NOMO-1 treated with dmso at 0.1 percent for 144 hours (cell line): ENCODE measurements around the gene TMCO2.
"Not testable (repeated sequence)": the region's sequence is repeated elsewhere in the genome, so short reads cannot be mapped to it uniquely, and the experiment has no call there.

Experiments
- DNase-seq: peaks from one replicate; lab custom pipeline; 2025; ENCODE audit not compliant: unreplicated experiment; lab: John Stamatoyannopoulos, UW

The TMCO2 gene

DNA sequence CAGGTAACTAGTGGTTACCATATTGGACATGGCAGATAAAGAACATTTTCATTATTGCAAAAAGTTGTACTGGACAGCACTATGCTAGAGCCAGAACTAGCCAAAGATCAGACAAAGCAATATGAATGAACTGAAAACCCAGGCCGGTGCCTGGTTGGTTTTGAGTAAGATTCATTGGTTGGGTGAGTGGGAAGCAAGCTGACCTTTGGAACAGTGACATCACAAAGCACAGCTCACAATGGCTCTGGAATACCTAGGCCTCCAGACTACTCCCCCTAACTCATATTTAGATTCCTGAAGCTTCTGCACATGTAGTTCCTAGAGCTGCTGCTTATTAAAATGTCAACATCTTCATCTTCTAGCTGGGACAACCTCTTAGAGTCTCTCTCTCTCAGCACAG is at the start of gene TMCO2:
Gene TMCO2, plus strand, starts transcription at position 283 of the 400 bp plus-strand sequence. Its CDS starts 57 bp downstream, at position 340.
- DNase-seq = no peak

GRCh38 chr1:40199126-40199525 is 48.6 kb upstream of the TMCO2 start:
- no peak for DNase-seq

- no peak for DNase-seq
These were observed 42.9 kb upstream of the TMCO2 start for GRCh38 chr1:40204856-40205255.

DNA sequence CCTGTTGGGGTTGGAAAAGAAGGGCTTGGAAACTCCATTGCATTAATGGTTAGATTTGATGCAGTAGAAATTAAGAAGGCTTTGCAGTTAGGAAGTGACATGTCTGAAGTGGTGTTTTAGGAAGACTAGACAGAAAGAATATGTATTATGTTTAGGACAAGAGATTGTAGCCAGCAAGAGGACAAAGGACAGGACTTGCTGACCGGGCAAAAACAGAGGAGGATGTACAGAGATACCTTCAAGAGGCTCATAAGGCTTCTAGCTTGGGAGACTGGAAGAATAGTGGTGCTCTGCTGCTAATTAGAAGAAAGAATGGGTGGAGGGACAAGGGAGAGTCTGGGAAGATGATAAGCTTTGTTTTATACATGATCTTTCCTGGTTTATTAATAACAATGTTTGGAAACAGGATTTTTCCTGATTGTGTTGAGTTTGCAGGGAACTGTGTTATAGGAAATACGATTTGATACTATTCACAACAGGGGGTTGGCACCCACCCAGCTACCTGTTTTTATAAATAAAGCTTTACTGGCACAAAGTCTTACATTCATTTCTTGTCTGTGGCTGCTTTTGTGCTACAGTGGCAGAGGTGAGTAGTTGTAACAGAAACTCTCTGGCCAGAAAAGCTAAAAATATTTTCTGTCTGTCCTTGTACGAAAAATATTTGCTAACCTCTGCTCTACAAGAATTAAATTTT is 37.1 kb upstream of the TMCO2 start:
- DNase-seq = no peak

GRCh38 chr1:40218333-40218732 is 29.4 kb upstream of the TMCO2 start:
- no peak for DNase-seq

- not testable (repeated sequence) for DNase-seq
These were observed 26.2 kb upstream of the TMCO2 start for GRCh38 chr1:40221471-40221905.

DNA sequence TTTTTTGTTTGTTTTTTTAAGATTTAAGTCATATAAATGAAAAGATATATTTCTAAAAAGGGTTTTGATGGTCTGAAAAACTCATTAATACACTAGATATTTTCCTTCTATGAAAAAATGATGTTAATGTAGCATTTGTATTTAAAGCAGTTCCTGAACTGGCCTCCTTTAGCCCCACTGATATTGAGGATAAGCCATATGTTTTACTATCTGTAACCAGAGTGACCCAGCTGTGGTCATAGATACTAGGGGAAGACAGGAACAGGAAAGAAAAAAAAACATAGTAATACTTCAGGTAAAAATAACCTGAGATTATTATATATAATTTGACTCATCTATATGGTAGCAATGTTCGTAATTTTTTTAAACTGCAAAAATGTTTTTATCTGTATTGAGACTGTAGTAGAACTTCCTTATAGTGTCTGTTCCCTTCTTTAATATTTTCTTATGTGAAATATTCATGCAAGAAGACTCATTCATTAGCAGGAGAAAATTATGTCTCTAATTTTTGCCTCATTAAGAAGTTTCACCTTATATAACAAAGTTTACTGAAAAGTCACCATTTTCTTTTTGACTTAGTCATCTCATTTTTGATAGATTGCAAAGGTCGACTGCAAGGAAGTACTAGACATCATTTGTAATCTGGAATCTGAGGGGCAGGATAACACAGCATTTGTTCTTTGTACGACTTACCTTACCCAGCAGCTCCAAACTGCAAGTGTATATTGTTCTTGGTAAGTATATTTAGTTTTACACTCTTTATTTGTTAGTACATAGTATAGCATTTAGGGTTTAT is 25.6 kb upstream of the TMCO2 start:
- DNase-seq = no peak

- DNase-seq = no peak
These were observed 23.7 kb upstream of the TMCO2 start for GRCh38 chr1:40224040-40224439.

- no peak for DNase-seq
These were observed 21.5 kb upstream of the TMCO2 start for GRCh38 chr1:40226192-40226591.

DNA sequence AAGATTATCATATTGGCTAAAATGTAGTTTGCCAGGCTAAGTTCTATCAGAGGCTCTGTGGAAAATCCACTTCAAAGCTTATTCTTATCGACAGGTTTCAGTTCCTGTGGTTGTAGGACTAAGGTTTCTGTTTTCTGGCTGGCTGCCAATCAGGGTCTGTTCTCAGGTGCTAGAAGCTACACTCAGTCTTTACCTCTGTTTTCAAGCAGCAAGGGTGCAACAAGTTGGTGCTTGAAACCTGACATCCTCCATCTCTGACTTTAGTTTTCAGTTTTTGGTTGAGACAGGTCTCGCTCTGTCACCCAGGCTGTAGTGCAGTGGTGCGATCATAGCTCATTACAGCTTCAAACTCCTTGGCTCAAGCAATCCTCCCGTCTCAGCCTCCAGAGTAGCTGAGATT is 15.3 kb upstream of the TMCO2 start:
- DNase-seq = no peak

DNA sequence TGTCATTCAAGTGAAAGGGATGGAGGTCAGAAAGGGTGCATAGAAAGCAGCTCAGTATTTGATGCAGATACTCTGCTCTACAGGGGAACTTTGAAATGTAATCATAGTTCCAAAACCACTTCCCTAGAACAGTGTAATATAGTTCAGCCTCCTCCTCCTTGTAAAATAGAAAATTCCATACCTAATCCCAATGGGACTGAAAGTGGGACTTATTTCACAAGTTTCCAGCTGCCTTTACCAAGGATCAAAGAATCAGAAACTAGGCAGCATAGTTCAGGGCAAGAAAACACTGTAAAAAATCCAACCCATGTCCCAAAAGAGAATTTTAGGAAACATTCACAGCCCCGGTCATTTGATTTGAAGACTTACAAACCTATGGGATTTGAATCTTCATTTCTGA is 8.1 kb upstream of the TMCO2 start:
- DNase-seq = no peak

DNA sequence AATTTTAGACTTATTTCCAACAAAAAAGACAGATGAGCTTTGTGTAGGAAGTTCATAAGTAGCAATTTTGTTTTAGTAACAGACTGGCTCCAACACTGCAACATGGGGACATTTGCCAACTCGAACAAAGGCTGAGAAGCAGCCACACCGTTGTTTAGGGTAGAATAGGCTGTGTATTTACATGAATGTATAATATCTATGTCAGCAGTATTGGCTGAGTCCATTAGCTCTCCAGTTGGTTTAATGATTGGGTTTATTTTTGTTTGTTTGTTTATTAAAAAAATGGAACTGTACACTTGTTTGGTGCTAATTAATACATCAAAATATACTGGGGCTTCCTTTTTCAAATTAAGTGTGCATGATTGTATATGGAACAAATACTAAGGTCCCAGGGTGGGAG is 7.3 kb upstream of the TMCO2 start:
- no peak for DNase-seq

GRCh38 chr1:40241362-40241761 is 6.4 kb upstream of the TMCO2 start:
- no peak for DNase-seq

GRCh38 chr1:40243351-40243750 is 4.4 kb upstream of the TMCO2 start:
- no peak for DNase-seq

DNA sequence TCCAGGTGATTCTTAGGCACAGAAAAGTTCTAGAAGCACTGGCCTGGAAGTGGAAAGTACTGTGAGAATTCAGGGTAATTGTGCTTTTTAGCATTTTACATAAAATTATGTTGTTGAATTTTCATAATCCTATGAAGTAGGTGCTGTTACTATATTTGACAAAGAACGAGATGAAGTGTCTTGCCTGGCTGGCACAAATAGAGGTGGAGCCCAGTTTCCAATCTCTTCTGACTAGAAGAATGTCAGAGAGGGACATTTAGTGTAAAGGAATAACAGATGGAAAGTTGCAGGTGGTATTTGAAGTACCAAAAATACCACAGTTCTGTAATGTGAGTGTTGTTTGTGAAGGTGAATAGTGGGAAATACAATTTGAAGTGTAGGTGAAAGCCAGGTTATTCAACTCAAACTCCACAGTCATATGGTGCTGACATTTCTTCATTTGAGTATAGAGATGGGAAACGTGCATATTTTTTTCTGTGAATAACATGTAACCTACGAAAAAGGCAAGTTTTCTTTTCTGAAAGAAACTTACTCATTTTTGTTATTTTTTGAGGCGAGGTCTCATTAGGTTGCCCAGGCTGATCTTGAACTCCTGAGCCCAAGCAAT is 3.5 kb upstream of the TMCO2 start:
- DNase-seq = no peak

DNA sequence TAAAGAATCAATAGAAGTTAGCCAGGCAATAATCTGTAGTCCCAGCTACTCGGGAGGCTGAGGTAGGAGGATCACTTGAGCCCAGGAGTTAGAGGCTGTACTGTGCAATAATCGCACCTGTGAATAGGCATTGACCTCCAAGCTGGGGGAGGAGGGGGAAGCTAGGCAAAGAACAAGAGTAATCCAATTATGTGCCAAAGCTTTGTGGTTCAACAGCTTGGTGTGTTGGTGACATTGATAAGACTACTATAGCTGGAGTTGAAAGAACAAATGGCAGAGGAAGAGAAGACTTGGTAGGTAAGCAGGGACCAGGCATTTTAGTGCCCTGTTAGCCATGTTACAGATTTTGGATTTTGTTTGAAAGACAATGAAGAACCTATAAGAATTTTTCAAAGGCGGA is 2.1 kb upstream of the TMCO2 start:
- DNase-seq = no peak

GRCh38 chr1:40248412-40248811 is 675 bp downstream of the TMCO2 start:
- no peak for DNase-seq

GRCh38 chr1:40251456-40251855 is 3.7 kb downstream of the TMCO2 start:
- DNase-seq = peak; percentile 10

DNA sequence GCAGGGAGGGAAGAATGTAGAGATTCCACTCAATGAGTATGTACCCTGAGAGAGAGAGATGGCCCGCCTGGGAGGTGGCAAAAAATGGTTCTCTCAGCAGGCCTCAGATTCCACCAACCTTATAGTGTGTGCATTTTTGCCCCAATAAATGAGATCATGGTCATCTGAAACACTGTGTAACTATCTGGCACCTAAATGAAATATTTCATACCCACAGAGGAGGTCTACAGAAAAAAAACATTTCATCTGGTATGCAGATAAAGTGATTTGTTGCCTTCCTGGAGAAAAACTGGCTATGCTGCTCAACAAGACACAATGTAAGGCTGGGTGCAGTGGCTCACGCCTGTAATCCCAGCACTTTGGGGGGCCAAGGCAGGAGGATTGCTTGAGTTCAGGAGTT is 4.9 kb downstream of the TMCO2 start:
- no peak for DNase-seq

GRCh38 chr1:40255231-40255630 is 7.5 kb downstream of the TMCO2 start:
- no peak for DNase-seq

DNA sequence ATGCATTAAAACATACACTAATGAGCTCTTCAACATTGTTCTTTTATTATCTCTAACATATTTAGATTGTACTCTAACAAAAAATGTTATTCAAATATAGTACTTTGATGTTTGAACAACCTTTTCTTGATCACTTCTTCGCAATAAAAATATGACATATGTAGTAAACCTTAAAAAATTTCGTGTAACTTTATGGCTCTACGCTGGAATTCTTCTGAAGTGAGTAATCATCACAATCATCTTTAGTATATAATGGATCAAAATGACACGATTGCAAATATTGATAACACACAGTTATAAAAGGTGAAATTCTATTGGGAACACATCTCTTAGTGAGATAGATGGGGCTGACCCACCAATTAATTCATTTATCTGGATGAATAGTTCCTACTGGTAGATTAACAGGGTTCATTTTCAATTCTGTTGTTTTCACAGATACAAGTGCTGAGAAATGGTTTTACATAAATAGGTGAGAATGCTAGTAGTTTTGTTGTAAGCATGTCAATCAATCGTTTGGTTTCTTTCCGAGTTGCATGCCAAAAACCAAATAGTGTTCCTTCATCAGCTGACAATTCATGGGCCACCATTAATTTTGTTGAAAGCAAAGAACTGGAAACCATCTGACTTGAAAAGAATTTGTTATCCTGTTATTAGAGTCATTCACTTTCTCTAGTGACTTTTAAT is 8.8 kb downstream of the TMCO2 start:
- DNase-seq = no peak

DNA sequence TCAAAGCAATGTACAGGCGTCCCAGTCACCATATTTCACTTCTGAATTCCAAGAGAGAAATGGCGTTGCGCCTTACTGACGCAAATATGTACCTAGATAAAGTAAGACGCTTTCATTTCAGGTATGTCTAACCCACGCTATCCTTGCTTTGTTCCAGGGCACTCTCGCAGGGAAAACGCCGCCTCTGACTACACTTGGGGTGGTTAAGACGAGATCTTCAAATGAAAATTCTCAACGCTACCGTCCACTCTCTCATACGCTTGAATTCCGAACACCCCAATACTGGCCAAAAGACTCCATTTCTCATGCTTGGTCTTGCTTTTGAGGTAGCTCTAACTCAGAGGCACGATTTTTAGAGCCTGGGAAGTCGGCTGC is 9.6 kb downstream of the TMCO2 start:
- no peak for DNase-seq
